ENCODE results near the gene ATP6V0C. TPM values are rescaled to one million over a fixed set of nuclear protein-coding genes. Genes with fewer than 3 reads are reported as not detected.
"Not testable (repeated sequence)": the region's sequence is repeated elsewhere in the genome, so short reads cannot be mapped to it uniquely, and the experiment has no call there.

Gene ATP6V0C
- total and polyA plus RNA-seq, 4 experiments from 2014 or later, result 57.5 to 129 (median 103) TPM

GRCh38 chr16:2539845-2540458 lies 26.2 kb downstream of the ATP6V0C start:
- Mint-ChIP-seq H3K27ac (peak overlapping the region in 5 of 7 donors; percentile 35 to 73 (median 41)), H3K36me3 (peaks cover 3 to 17% of the 10 kb centered on the region in 2 donors), H3K4me3 (peak overlapping the region; percentile 67 to 88 (median 86)), H3K4me1 (peaks cover 27 to 61% (median 42%) of the 10 kb centered on the region in 4 donors)
- H3K27me3 Mint-ChIP-seq; H3K9me3 ChIP-seq (ENCODE audit: control insufficient read depth in 1 of 2, low read length in 2 of 2); H3K27me3 ChIP-seq (ENCODE audit: insufficient read depth, low read length); POLR2A ChIA-PET (ENCODE audit: partially characterized antibody); H3K4me3 ChIP-seq (ENCODE audit: low read length in 2 of 2); H3K27ac ChIP-seq (ENCODE audit: low read depth, low read length); H3K36me3 ChIP-seq (ENCODE audit: insufficient read depth, low read length); H3K9me3 Mint-ChIP-seq; CTCF ChIA-PET (ENCODE audit: partially characterized antibody): not testable (repeated sequence)
- peaks cover 34% of the 10 kb centered on the region for H3K4me1 ChIP-seq (ENCODE audit: insufficient read depth, low read length)
- intact Hi-C loops (cut with micrococcal nuclease), result loop anchor here (10.0 kb wide), 1 partner anchor 235 kb away; the partner anchor contains the start of gene ELOB
- peak in 1 of 5 donors; percentile 57 for DNase-seq

- H3K27ac ChIP-seq (ENCODE audit: low read depth, low read length); H3K9me3 Mint-ChIP-seq; intact Hi-C loops (cut with micrococcal nuclease); CTCF ChIA-PET (ENCODE audit: partially characterized antibody); H3K4me3 ChIP-seq (ENCODE audit: low read length in 2 of 2); POLR2A ChIA-PET (ENCODE audit: partially characterized antibody); H3K9me3 ChIP-seq (ENCODE audit: control insufficient read depth in 1 of 2, low read length in 2 of 2); H3K27me3 Mint-ChIP-seq; DNase-seq; H3K36me3 ChIP-seq (ENCODE audit: insufficient read depth, low read length); H3K27me3 ChIP-seq (ENCODE audit: insufficient read depth, low read length): not testable (repeated sequence)
- Mint-ChIP-seq H3K4me1 (peaks cover 27 to 65% (median 45%) of the 10 kb centered on the region in 4 donors), H3K4me3 (peak overlapping the region in 6 of 8 donors; percentile 27 to 74 (median 50)), H3K36me3 (peaks cover 3 to 20% of the 10 kb centered on the region in 2 donors), H3K27ac (peak overlapping the region in 5 of 7 donors; percentile 39 to 83 (median 76))
- peaks cover 37% of the 10 kb centered on the region for H3K4me1 ChIP-seq (ENCODE audit: insufficient read depth, low read length)
These were observed 27.2 kb downstream of the ATP6V0C start for GRCh38 chr16:2540912-2541311.

GRCh38 chr16:2541409-2541808 lies 27.7 kb downstream of the ATP6V0C start:
- H3K4me3 Mint-ChIP-seq, result peak overlapping the region in 5 of 8 donors; percentile 10 to 74 (median 53)
- H3K36me3 ChIP-seq (ENCODE audit: insufficient read depth, low read length); H3K27me3 ChIP-seq (ENCODE audit: insufficient read depth, low read length); CTCF ChIA-PET (ENCODE audit: partially characterized antibody); intact Hi-C loops (cut with micrococcal nuclease); H3K27ac ChIP-seq (ENCODE audit: low read depth, low read length); H3K4me3 ChIP-seq (ENCODE audit: low read length in 2 of 2); DNase-seq; H3K9me3 Mint-ChIP-seq; H3K9me3 ChIP-seq (ENCODE audit: control insufficient read depth in 1 of 2, low read length in 2 of 2); H3K27me3 Mint-ChIP-seq; POLR2A ChIA-PET (ENCODE audit: partially characterized antibody): not testable (repeated sequence)
- peaks cover 27 to 60% (median 43%) of the 10 kb centered on the region in 4 donors for H3K4me1 Mint-ChIP-seq
- peaks cover 3 to 20% of the 10 kb centered on the region in 2 donors for H3K36me3 Mint-ChIP-seq
- peaks cover 38% of the 10 kb centered on the region for H3K4me1 ChIP-seq (ENCODE audit: insufficient read depth, low read length)
- peak overlapping the region in 5 of 7 donors; percentile 39 to 83 (median 53) for H3K27ac Mint-ChIP-seq

GRCh38 chr16:2543771-2544170 lies 30.0 kb downstream of the ATP6V0C start:
- DNase-seq, result not testable (repeated sequence)
- H3K36me3 Mint-ChIP-seq, result peaks cover 3 to 19% of the 10 kb centered on the region in 2 donors

GRCh38 chr16:2550283-2550878 lies 36.6 kb downstream of the ATP6V0C start:
- H3K9me3 ChIP-seq (ENCODE audit: control insufficient read depth in 1 of 2, low read length in 2 of 2); H3K27ac ChIP-seq (ENCODE audit: low read depth, low read length); H3K4me1 ChIP-seq (ENCODE audit: insufficient read depth, low read length); POLR2A ChIA-PET (ENCODE audit: partially characterized antibody); H3K4me1 Mint-ChIP-seq; H3K27me3 Mint-ChIP-seq; DNase-seq; H3K4me3 ChIP-seq (ENCODE audit: low read length in 2 of 2); H3K9me3 Mint-ChIP-seq; CTCF ChIA-PET (ENCODE audit: partially characterized antibody); H3K36me3 ChIP-seq (ENCODE audit: insufficient read depth, low read length); H3K36me3 Mint-ChIP-seq; intact Hi-C loops (cut with micrococcal nuclease); H3K4me3 Mint-ChIP-seq; H3K27me3 ChIP-seq (ENCODE audit: insufficient read depth, low read length); H3K27ac Mint-ChIP-seq: not testable (repeated sequence)

More at GRCh38 chr16:2543771-2544170, 30.0 kb downstream of the ATP6V0C start:
- H3K4me3 Mint-ChIP-seq; CTCF ChIA-PET (ENCODE audit: partially characterized antibody); H3K27ac Mint-ChIP-seq; H3K27me3 ChIP-seq (ENCODE audit: insufficient read depth, low read length); H3K9me3 ChIP-seq (ENCODE audit: control insufficient read depth in 1 of 2, low read length in 2 of 2); H3K27ac ChIP-seq (ENCODE audit: low read depth, low read length); H3K27me3 Mint-ChIP-seq; H3K36me3 ChIP-seq (ENCODE audit: insufficient read depth, low read length); H3K4me3 ChIP-seq (ENCODE audit: low read length in 2 of 2); intact Hi-C loops (cut with micrococcal nuclease); H3K9me3 Mint-ChIP-seq: not testable (repeated sequence)
- POLR2A ChIA-PET (ENCODE audit: partially characterized antibody), result interaction anchor here (0.6 to 1.6 kb wide), 2 partner anchors 11 to 572 kb away, joined by 3 to 6 read pairs; partner anchors contain the start of gene TBL3
- peaks cover 23 to 47% (median 34%) of the 10 kb centered on the region in 4 donors for H3K4me1 Mint-ChIP-seq
- H3K4me1 ChIP-seq (ENCODE audit: insufficient read depth, low read length), result peaks cover 30% of the 10 kb centered on the region

GRCh38 chr16:2551420-2551889 lies 37.7 kb downstream of the ATP6V0C start:
- H3K4me1 Mint-ChIP-seq; H3K27me3 ChIP-seq (ENCODE audit: insufficient read depth, low read length); DNase-seq; H3K36me3 ChIP-seq (ENCODE audit: insufficient read depth, low read length); H3K4me3 Mint-ChIP-seq; POLR2A ChIA-PET (ENCODE audit: partially characterized antibody); H3K9me3 ChIP-seq (ENCODE audit: control insufficient read depth in 1 of 2, low read length in 2 of 2); H3K27me3 Mint-ChIP-seq; intact Hi-C loops (cut with micrococcal nuclease); H3K27ac Mint-ChIP-seq; H3K4me1 ChIP-seq (ENCODE audit: insufficient read depth, low read length); H3K27ac ChIP-seq (ENCODE audit: low read depth, low read length); H3K36me3 Mint-ChIP-seq; H3K4me3 ChIP-seq (ENCODE audit: low read length in 2 of 2); H3K9me3 Mint-ChIP-seq: not testable (repeated sequence)
- CTCF ChIA-PET (ENCODE audit: partially characterized antibody), result interaction anchor here (0.7 kb wide), 1 partner anchor 548 kb away, joined by 4 read pairs; no protein-coding TSS in a partner anchor

GRCh38 chr16:2554709-2555425 lies 41.1 kb downstream of the ATP6V0C start:
- H3K9me3 Mint-ChIP-seq; DNase-seq; H3K4me3 ChIP-seq (ENCODE audit: low read length in 2 of 2); H3K27ac Mint-ChIP-seq; H3K36me3 ChIP-seq (ENCODE audit: insufficient read depth, low read length); intact Hi-C loops (cut with micrococcal nuclease); H3K27me3 Mint-ChIP-seq; H3K4me1 ChIP-seq (ENCODE audit: insufficient read depth, low read length); CTCF ChIA-PET (ENCODE audit: partially characterized antibody); H3K27ac ChIP-seq (ENCODE audit: low read depth, low read length); H3K27me3 ChIP-seq (ENCODE audit: insufficient read depth, low read length); POLR2A ChIA-PET (ENCODE audit: partially characterized antibody); H3K36me3 Mint-ChIP-seq; H3K9me3 ChIP-seq (ENCODE audit: control insufficient read depth in 1 of 2, low read length in 2 of 2); H3K4me3 Mint-ChIP-seq; H3K4me1 Mint-ChIP-seq: not testable (repeated sequence)
